HG02759 (cell line): Measurements from ENCODE around the gene TMEM238.
"Not testable (repeated sequence)": the region's sequence is repeated elsewhere in the genome, so short reads cannot be mapped to it uniquely, and the experiment has no call there.

ENCODE experiments used
- ATAC-seq: cut with Tn5 transposase; IDR thresholded peaks from one replicate; pipeline ENCODE4 v1.9.1; 2021; ENCODE audit warnings: mild to moderate bottlenecking, moderate library complexity; ENCODE audit not compliant: unreplicated experiment

The TMEM238 gene, protein sequence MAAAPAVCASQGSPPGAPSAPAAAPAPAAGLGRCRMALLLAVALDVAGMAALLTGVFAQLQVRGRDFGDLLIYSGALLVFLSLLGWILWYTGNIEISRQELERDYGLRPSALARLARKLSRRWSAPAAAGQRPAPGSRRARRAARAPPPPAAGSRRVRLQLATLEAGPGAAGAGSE

DNA sequence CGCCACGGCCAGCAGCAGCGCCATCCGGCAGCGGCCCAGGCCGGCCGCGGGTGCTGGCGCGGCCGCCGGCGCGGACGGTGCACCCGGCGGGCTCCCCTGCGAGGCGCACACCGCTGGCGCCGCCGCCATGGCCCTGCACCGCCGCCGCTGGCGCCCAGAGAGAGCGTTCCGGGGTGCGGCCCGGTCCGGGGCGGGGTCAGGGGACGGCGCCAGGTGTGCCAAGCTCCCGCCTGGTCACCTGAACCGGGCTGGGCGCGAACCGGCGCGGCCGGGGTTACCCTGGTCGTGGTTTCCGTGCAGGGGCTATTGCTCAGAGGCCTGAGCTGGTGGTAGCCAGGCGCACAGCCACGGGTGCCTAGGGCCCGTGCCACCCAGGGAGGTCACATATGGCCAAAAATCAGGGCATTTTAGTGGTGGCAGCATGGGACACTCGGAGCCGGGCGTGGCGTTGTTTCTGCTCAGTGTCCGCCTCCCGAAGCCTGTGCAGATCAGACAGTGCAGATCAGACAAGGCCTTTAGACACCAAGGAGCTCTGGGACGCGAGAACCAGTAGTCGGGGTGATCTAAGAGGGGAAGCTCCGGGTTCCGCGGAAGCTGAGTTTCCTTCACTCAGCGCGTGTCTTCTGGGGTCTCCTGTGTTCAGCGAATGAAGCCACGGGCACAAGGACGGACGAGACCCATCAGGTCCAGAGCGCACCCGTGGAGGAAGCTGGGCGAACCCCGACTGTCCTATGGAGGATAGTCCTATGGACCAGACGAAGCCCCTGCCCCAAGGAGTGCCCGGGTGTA lies at the start of gene TMEM238:
Gene TMEM238 (minus strand): TSS at position 162 of the 789 bp plus-strand sequence. CDS start 33 bp downstream, at position 129.
- peak; percentile 25 for ATAC-seq

DNA sequence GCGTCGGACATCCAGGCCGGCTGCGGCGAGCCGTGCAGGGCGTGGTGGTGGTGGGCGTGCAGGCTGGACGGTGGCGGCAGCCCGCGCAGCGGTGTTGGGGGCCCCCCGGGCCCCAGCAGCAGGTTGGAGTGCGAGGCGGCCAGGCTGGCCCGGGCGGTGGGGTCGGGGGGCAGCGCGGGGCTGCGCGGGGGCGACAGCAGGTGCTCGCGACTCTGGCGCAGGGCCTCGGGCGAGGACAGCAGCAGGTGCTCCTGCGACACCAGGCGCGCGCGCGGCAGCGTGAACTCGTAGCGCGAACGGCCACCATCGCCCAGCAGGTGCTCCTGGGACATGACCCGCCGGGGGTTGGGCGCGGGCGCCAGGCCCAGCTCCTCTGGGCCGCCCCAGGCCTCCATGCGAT lies 49.2 kb upstream of the TMEM238 start:
- no peak for ATAC-seq

DNA sequence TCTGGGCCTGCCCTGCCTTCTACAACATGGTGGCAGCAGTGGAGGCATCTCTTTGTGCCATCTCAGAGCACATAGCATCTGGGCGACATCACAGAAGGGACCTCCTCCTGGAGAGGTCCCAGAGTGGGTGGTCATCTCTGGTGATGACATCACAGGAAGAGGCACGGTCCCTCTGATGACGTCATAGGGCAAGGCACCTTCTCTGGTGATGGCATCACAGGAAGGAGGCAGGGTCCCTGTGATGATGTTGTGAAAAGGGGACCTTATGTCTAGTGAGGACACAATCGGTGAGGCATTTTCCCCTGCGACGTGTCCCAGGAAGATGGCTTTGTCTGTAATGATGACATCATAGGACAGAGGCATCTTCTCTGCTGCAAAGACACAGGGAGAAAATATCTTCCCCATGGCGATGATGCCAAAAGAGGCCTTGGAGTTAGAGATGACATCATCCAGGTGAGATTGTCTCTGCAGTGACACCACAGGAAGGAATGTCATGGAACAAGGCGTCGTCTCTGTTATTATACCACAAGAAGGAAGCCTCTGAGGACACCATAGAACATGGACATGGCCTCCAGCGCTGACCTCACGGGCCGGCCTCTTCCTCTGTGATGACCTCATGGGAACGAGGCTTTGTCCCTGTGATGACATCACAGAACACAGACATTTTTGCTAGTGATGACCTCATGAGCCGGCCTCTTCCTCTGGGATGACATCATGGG lies 48.3 kb upstream of the TMEM238 start:
- ATAC-seq = no peak

DNA sequence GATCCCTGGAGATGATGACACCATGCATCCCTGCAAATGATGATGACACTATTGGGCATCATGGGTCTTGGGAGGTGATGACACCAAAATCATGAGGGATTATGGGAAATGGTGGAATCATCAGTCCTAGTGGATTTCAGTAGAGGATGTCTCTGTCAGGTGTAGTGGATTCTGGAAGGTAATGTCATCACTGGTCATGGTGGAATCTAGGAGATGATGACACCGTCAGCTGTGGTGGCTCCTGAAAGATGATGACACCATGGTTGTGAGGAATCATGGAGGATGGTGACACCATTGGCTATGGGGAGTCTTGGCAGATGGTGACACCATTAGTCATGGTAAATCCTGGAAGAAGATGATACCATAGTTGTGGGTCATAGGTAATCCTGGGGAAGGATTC lies 47.1 kb upstream of the TMEM238 start:
- no peak for ATAC-seq

DNA sequence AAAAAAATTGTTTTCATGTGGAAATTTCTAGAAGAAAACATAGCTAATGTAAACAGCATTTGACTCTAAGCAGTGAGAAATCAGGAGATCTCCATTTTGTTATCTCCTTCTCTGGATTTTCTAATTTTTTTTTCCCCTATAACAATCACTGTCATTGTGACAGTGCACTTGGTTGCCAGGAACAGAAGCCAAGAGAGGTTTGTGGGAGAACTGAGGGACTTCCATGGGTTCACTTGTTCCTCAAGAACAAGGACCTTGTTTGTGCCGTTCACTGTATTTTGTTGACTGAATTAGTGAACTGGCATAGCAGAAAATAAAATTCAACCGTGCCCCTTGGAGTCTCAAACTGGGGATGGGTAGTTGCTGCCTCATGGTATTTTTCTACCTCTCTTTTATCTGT lies 42.0 kb upstream of the TMEM238 start:
- ATAC-seq = no peak

DNA sequence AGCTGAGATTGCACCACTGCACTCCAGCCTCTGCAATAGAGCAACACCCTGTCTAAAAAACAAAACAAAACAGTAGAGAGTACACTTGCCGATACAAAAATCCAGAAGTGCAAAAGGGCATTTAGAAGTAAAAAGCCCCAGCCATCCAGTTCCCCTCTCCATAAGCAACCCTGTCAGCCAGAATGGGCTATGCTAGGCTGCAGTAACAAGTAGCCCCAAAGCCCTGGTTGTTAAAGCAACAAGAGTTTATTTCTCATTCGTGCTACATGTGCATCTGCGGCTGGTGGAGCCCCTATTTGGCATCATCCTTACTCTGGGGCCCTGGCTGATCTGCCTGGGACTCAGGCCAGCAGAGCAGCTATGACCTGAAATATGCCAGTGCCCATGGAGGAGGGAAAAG lies 40.4 kb upstream of the TMEM238 start:
- ATAC-seq = no peak

DNA sequence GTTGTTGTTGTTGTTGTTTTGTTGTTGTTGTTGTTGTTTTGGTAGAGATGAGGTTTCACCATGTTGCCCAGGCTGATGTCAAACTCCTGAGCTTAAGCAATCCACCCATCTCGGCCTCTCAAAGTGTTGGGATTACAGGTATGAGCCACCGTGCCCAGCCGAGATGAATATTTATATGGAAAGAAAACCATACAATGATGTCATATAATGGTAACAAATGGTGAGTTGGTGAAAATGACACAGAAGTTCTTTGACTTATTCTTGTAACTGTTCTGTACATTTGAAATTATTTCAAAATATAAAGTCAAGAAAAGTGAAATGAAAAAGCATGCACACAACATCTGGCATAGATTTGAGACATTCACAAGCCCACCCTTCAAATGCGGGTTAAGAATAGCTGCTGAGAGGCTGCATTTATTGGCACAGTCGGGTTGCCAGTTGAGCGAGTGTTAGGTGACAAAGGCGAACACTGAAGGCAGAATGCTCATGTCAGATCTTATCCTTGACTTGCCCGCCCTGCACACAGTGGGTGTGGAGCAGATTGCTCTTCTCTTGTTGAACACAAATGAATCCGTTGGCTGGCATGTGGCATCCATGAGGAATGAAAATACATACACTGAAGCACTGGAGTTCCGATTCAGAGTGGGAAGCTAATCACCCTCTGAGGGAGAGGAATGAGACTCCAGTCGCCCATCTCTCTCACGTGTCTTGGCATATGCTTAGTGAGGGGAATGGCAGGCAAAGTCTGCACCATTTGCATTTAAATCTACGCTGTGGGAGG lies 39.3 kb upstream of the TMEM238 start:
- no peak for ATAC-seq

DNA sequence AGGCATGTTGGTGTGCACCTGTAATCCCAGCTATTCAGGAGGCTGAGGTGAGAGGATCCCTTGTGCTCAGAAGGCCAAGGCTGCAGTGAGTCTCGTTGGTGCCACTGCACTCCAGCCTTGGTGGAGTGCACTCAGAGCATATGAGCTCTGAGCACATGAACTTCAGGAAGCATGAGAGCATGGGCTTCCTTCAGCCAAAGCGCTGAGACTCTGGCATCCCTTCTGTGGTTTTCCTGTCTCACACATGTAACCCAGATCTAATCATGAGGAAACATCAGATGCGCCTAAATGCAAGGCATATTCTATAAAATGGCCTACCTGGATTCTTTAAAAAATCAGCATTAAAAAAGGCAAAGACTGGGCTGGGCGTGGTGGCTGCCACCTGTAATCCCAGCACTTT lies 37.2 kb upstream of the TMEM238 start:
- ATAC-seq = not testable (repeated sequence)

DNA sequence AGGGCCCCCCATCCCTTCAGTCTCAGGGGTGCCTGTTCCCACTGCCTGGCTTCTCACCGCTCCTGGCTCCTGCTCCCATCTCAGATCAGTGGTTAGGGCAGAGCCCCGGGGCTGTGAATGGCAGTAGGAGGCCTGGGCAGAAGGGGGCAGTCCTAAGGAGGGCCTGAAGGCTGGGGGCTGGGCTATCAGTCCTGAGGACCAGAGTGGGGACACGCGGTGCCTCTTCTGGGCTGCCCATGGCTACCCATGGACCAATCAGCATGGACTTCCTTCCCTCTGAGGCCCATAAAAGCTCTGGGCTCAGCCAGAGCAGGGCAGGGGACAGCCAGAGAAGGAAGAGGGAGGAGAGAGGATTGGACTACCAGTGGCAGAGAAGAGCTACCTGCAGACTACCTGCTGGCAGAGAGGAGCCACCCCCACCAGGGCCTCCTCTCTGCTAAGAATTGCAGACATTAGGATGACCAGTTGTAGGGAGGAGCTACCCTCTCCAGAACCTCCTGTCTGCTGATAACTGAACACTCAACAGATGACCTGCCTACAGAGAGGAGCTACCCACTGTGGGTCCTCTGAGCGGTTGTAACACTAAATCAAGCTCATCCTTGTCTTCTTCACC lies 35.6 kb upstream of the TMEM238 start:
- ATAC-seq = no peak

DNA sequence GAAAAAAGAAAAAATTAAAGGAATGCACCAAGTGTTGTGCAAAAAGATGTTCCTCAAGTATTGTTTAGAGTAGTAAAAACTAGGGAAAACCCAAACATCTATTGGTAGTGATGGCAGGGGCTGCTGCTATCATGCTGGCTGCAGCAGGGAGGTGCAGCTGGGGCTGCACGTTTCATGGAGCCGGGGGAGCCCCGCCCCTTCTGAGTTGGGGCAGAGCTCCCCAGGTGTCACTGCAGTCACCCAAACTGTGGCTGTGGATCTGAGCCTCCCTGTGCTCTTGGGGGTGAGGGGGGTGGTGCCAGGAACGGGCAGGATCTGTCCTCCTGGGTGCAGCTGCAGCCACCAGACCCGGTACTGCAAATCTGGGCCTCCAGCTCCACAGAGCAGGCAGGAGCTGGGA lies 35.0 kb upstream of the TMEM238 start:
- no peak for ATAC-seq

DNA sequence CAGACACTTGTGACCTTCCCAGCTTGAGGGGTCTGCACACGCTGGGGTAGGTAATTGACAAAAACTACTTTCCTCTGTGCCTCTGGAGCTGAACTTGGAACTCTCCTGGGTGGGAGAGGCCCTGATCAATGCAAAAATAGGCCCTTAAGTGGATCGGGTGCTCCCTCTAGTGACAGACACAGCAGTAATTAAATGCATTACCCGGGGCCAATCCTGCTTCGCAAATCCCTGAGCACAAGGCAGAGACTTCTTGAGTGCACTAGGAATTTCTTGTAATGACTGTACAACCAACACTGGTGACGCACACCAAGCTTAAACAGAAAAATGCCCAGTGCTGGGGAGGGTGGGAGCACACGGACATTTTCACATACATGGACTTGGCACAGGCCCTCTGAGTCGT lies 34.1 kb upstream of the TMEM238 start:
- ATAC-seq = no peak

DNA sequence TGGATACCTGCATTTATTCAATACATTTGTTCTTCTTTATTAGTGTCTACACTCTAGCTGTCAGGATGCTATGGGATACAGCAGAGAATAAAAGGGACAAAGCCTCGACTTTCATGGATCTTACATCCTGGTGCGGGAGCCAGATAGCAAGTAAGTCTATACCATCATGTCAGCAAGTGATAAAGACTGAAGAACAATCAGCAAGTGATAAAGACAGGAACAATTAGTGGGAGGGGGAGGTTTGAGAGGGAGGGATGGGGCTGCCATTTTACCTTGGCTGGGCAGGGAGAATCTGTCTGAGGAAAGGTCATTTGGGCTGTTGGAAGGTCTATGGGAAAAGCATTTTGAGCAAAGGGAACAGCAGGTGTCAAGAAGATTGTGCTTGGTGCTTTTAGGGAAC lies 26.1 kb upstream of the TMEM238 start:
- no peak for ATAC-seq

DNA sequence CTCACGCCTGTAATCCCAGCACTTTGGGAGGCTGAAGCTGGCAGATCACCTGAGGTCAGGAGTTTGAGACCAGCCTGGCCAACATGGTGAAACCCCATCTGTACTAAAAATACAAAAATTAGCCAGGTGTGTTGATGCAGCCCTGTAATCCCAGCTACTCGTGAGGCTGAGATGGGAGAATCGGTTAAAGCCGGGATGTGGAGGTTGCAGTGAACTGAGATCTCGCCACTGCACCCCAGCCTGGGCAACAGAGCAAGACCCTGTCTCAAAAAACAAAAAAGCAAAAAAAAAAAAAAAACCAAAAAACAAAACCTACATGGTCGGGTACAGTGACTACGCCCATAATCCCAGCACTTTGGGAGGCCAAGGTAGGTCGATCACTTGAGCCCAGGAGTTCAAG lies 25.1 kb upstream of the TMEM238 start:
- not testable (repeated sequence) for ATAC-seq

DNA sequence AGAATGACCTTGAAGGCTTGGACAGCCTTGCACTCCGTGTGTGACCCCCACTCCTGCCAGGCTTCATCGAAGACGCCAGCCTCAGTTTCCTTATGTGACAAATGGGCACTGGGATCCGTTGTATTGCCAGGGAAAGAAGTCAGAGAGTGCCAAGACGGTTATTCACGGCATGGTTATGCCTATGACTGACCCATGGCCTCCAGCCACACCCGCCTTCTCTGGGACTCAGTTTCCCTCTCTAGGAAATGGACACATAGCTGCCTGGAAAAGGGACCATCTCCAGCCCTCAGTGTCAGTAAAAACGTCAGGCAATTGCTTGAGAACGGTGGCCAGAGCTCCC lies 24.4 kb upstream of the TMEM238 start:
- no peak for ATAC-seq

DNA sequence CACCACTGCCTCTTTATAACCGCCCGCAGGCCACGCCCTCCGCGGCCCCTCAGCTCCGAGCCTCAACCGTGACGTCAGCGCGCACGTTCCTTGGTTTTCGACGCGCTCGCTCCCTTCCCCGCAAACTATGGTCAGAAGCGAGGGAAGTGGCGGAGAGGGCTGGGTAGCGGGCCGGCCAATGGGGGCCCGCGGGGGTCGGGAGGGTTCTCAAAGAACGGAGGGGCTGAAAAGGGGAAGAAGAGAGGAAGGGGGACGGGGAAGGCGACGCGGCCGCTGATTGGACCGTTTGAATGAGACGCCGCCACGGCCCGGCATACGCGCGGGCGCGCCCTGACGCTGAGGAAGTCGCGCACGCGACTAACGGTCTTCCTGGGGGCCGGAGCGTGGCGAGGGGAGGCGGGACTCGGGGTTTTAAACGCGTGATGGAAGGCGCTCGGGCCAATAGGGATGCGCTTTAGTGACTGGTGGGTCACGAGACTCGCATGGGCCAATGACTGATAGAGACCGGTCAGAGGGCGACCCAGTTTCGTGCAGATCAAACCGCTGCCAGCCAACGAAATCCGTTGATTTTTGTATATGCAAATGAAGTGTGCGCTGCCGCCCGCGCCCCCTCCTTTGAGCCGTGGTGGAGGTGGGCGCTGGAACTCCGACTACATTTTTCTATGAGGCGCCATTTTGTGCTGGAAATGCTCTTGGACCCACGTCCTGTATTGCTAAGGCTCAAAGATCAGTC lies 23.9 kb upstream of the TMEM238 start:
- peak; percentile 82 for ATAC-seq

DNA sequence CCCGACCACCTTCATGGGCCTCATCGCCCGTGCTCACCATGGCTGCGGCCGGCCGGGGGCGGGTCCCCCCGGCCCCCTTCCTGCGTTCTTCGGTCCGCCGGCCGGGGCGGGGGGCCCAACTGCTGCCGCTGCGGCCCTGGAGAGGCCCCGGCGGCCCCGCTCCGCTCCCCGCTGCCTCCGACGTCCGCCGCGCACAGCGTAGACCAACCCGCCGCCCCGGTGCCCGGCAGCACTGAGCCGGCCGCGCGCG lies 23.4 kb upstream of the TMEM238 start, which contains the start of gene UBE2S:
Gene UBE2S (minus strand): TSS at position 239 of the 250 bp plus-strand sequence. CDS start 199 bp downstream, at position 40.
- ATAC-seq = not testable (repeated sequence)

DNA sequence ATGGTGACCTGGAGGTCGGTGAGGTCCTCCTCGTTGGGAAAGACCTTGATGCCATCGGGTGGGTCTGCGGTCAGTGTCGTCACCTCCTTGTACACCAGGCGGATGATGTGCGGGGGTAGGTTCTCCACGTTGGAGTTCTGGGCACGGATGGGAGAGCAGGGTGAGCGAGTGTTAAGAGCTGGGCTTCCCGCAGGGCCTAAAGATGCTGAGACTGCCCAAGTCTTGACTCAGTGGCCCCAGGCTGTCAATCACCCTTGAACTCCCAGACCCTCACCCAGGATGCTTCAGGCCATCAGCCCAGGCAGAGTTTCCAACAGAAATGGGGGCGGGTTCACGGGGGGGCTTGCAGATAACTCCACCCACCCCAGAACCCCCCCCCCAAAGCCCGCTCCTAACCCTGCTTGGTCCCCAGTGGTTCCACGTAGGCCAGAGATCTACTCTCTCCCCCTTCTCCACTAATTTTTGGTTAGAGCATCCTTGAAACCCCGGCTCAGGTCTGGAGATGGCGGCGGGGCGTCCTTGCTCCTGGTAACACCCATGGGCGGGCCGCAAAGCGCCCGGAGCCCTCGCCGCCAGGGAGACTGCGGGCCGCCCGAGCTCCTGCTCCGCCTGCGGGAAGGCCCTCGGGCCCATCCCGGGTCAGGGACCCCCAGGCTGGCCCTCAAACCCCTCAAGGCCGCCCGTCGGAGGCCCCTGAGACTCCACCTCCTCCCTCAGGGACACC lies 22.9 kb upstream of the TMEM238 start:
- peak; percentile 11 for ATAC-seq

DNA sequence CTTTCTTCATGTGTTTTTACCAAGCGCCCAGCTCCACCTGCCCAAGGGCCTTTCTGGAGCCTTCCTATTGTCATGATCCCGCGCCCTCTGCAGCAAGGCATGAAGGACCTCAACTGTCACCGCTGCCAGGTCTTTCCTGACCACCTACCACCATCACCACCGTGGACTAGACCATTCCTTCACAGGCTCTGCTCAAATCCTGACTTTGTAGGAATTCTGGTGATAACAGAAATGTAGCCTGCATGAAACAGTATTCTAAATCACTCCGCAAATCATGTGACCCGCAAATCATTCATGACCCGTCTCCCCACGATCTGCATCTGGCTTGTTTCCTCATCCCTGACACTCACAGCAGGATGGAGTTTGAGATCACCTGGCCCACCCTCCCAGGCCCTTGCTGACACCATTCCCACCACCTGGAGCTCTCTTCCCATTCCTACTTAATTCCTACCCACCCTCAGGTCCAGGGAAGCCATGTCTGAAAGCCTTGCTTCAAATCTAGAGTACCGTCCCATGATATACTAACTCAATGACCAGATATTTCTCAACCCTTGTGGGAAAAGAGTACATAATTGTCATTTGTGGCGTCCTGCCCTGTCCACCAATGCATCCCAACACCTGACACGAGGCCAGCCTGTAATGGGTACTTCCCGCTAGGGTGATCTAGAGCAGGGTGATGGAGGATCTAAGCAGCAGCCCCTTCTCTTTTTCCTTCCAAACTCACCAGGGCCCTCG lies 22.2 kb upstream of the TMEM238 start:
- ATAC-seq = no peak

DNA sequence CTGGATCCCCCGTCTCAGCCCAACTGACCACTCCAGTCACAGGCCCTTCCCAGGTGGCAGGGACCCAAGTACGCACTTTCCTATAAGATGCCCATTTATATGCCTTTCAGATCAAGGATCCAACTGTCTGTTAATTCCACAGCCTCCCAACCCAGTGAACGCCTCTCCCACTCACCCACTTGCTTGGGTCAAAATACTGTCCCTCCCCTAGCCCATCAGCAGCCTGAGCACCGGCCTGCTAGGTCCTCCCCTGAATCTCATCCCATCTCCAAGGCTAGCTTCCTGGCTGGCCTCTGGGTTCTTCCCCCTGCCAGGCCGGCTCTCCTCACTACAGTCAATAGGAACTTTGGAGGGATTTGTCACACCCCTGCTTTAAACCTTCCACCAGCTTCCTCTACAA lies 21.5 kb upstream of the TMEM238 start:
- ATAC-seq = no peak
